Activated CD8-positive, alpha-beta memory T cell treated with anti-CD3 and anti-CD28 coated beads, Interleukin-2, amount 50 U/mL, for 24 hours (primary cell): ENCODE results near the gene ZFYVE21.

Source experiments
- DNase-seq: peaks from one replicate; pipeline ENCODE4 v3.0.0-alpha.2; 2020; ENCODE audit errors: extremely low read depth

ZFYVE21 gene

DNA sequence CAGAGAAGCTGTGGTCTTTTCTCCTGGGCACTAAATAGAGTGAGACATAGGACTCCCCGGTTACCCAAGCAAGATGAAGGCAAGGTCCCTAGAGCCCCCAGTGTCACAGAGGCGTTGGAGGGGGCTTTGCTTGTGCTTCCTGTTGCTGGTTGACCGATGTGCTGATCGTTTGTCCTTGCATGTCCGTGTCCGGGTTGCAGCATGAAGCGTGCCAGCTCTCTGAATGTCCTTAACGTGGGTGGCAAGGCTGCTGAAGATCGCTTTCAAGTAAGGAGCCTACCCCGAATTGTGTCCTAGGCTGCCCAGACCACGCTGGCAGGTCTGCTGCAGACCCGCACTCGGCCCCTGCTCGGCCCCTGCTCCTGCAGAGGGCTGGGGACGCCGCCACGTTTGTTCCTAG is 23.5 kb upstream of the ZFYVE21 start:
- DNase-seq = no peak

DNA sequence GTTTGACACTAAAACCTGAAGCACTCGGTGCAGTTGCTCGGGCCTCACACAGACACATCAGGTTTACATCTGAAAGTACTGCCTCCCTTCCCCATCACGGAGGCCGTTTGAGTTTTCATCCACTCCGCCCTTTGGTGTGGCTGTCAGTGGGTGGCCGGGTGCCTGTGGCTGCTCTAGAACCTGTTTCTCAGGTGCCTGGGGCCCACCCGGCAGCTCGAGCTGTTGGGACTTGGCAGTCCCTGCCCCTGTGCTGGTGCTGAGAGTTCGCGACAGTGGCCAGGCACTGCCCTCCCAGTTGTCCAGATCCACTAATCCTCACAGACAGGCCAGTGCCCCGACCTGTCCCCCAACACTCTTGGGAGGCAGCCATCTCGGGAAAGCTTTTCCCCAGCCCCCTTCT is 22.7 kb upstream of the ZFYVE21 start:
- no peak for DNase-seq

DNA sequence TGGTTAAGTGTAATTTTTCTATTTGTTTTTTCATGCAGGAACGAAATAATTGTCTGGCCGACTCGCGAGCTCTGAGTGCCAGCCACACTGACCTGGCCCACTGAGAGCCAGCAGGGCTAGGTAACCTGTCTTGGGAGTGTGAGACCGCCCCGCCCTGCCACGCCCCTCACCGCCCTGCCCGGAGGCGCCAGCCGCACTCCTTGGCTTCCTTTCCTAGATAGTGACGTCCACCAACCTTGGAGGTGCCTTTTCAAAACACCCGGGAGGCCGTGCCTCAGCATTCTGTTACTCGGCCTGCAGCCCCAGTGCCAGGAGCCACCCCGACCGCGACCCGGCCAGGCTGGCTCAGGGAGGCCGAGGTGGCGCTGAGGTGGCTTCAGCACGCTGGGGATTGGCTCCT is 22.1 kb upstream of the ZFYVE21 start:
- DNase-seq = no peak

DNA sequence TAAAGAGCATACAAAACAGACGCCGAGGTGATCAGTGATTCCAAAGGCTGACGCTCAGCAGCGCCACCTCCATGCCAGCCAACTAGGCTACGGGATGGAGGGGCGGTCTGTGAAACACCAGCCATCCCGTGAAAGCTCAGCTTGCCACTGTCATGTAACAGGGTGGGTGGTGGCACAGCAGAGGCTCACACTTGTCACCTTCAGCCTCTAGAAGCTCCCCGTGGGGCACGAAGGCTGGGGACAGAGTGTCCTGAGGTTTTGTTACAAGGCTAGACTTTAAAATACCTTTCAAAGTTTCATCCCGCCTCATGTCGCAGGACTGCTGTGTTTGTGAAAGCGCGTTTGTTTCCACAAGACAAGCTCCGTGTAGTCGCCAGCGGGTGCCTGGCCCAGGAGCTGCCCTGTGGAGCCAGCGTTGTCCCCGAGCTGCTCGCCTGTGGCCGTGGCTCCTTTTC is 21.0 kb upstream of the ZFYVE21 start:
- DNase-seq = no peak

DNA sequence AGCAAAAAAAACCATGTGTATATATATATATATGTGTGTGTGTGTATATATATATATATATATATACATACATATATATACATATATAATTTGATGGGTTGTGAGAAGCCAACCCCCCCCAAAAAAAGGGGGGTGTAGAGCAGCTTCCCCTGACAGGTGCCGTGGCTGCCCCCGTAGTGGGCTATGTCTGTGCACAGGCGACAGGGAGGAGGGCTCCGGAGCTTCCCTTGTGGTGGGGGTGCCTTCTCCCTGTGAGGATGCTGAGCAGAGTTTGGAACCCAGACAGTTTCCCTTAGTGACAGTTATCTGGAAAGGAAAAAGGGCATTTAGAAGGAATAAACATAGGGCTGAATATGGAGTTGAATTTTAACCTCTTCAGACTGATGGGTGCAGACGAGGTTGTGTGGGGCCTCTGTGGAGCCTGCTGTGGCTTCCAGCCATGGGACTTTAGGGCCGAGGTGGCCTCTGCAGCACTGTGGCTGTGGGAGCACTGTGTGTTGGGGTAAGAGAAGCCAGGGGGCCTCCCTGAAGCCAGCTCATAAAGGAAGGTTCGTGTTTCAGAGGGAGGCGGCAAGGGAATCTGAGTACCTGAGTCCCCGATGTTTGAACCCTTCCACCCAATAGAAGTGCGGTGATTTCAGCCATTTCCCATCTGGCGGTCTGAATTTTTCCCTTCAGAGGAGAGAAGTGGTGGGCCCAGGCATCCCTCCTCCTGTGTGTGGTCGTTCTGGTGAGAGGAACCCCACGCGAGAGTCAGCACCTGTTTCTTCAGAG is 20.1 kb upstream of the ZFYVE21 start:
- no peak for DNase-seq

DNA sequence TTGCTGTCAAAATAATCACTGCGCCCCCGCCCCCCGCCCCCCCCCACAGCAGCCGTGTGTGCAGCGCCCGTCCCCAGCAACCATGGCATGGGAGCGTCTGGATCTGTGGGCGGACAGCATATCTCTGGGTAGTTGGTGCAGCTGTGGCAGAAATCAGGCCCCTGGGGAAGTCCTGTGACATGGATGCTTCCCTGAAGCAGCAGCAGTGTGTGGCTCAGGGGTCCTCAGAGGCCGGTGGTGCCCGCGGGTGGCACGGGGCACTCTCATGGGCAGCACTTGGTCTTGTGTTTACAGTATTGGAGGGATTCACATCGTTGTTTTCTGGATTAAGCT is 19.6 kb upstream of the ZFYVE21 start:
- no peak for DNase-seq

DNA sequence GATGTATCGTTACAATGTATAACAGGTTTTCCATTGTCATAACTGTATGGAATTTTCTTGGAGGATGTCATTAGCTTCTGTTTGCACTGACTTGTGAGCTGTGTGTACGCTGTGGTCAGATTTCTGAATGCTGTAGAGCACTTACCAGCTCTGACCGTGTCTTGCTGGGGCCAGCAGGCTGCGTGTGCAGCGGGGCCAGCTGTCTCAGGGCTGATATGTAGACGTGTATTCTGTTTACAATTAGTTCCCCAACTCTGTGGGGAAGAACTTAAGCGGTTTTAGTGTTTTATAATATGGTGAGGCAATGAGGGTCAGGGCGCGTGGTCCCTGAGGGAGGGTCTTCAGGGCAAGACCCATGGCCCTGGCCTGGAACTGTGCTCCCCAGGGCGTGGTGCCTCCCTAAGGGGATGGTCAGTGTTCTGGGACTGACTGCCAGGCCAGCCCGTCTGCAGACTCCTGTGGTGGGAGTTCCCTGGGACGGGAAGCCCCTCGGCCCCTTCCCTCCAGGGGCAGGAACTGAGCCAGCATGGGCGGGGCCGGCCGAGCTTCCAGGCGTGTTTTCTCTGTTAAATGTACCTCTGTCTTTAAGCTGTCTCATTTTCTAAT is 19.0 kb upstream of the ZFYVE21 start:
- DNase-seq = no peak

DNA sequence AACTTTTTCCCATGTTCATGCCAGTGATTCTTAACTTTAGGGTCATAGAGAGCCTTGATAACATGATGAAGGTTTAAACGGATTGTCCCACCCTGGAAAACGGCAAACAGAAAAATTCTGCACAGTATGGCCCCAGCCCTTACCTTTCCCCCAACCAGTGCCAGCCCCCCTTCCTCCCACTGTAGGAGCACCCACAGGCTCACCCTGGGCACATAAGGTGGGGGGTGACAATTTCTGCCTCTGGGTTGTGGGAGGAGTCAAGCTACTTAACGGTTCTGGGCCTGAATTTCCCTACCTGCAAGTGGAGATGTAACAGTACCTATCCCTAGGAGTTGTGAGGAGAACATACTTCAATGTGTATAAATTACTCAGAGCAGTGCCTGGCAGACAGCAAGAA is 18.4 kb upstream of the ZFYVE21 start:
- no peak for DNase-seq

DNA sequence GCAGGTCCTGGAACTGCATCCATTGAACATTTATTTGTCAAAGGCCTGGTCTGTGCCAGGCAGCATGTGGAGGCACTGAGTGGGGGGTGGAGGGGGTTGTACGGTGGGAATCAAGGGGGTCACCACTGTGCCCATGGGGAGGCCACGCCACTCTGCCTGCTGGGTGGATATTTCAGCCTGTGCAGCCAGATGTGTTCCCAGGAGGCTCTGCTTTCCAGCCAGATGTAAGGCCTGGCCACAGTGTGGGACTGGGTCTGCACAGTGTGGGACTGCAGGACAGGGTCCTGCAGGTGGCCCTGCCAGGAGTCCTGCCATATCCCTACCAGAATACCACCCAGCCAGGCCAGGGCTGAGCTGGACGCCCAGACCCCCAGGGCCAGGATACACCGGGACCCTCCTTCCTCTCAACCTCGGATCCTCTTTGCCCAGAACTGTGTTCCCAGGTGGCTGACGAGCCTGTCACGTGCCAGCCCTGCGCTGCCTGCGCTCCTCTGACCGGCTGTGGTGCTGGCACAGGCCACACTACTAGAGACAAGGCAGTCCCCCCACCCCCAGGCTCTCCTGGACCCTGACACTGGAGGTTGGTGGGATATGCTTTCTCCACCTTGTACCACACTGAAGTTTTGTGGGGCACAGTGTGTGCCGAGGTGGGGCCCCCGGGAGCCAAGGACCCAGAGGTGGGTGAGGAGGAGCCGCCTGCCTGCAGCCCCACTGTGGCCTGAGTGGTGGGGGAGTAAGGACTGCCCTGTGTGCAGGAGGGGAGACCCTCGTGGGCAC is 17.8 kb upstream of the ZFYVE21 start:
- DNase-seq = no peak

DNA sequence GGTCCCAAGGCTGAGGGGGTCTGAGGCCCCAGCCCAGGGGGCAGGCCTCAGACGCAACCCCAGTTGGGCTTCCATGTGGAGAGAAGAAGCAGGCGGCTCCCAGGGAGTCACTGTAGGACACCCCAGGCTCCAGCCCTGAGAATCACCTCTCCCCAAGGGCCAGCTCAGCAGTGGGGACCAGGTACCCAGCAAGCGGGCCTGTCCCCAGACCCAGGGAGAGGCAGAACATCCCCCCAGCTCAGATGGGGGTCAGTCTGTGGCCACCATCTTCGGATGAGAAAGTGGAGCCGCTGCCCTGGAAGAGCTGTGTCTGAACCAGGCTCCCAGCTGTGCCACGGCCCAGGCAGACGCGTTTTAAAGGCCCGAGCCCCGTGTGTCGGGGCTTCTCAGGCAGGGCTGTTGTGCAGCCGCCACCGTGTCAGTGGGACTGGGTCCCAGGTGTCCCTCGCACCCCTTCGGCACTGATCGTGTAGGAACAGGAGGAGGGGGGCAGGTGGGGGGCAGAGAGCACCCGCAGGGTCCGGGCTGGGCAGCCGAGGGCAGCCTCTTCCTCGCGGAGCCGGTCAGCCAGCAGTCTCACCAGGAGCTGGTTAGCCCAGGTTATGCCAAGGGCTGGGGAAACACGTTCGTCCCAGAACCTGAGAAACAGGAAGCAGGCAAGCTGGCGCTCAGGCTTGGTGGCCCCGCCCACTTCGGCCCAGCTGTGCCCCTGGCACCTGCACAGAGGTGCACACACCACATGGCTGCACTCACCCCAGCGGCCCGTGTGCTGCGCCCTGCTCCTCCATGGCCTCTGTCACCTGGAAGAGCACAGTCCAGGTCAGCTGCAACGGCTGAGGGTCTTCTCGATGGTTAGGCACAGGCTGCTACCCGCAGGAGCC is 17.0 kb upstream of the ZFYVE21 start:
- DNase-seq = no peak

DNA sequence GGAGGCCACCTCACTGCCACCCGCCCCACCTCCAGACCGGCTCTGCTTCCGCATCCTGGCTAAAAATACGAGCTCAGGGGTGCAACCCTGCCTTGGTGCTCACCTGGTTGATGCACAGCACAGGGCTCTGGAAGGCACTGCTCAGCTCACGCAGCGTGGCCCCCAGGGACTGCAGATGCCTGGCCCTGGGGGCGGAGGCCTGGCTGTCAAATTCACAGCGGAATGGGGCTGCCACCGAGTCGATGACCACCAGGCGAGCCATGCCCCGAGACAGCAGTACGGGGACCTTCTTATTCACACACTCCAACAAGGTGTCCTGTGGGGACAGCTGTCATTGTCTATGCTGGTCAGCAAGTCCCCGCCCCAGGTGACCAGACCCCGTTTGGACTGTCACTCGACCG is 16.3 kb upstream of the ZFYVE21 start:
- no peak for DNase-seq

DNA sequence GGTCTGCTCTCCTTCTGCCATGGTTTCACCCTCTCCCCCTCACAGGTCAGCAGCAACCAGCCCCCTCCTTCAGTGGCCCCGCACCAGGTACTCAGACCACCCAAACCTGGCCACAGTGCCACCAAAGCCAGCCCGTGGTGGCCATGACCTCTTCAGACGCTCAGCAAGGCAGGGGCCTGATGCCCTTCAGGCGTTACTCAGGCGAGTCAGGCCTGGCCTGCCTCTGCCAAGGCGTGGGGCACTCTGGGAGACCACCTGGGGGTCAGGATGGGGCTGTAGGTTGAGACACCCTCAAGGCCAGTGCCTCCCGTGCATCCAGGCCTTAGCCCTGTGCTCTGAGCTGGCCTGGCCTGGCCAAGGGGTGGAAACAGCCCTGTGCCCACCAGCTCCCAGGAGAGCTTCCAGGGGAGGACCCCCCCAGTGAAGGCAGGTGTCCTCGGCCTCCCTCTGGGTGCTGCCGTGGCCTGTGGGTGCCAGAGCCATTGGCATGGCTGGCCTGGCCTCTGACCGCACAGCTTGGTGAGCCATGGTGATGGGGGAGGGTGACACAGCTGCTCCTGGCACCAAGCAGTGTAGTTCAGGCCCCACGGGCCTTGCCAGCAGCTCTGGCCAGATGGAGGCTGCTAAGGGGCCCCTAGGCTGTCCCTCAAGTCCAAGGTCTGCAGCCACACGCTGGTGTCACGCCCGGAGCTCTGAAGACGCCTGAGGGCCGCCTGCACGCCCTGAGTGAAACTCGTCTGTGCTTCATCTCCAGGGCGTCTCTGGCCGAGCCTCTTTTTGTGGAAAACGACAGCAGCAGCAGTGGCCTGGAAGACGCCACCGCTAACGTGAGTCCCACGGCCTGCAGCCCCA is 15.5 kb upstream of the ZFYVE21 start:
- DNase-seq = no peak

DNA sequence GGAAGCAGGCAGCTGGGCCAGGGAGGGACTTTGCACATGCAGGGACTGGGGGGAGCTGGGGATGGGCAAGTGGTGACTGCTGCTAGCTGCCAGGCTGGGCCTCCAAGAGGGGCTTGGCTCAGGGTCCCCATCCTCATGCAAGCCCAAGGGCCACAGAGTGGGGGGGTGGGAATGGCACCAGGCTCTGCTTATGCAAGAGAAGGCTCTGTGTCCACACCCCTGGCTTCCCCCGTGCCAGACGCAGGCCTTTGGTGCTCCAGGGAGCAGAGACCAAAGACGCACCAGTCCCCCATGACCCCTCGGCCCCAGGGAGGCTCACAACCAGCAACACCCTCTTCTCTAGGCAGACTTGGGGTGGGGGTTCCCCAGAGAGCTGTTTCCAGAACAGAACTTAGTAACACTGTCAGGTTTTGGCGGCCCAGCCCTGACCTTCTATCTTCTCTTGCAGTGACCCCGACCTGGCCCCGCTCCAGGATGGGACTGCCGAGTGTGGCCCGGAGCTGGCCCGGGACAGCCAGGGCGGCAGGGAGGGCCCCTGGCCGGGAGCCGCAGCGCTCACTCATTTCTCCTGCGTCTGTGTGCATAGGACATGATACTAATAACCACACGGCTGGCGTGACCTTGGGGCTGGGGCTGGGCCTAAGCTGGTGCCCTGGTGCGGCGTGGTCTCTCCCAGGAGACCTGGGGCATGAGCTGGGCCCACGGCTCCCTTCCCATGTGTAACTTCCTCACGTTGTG is 14.7 kb upstream of the ZFYVE21 start:
- no peak for DNase-seq

DNA sequence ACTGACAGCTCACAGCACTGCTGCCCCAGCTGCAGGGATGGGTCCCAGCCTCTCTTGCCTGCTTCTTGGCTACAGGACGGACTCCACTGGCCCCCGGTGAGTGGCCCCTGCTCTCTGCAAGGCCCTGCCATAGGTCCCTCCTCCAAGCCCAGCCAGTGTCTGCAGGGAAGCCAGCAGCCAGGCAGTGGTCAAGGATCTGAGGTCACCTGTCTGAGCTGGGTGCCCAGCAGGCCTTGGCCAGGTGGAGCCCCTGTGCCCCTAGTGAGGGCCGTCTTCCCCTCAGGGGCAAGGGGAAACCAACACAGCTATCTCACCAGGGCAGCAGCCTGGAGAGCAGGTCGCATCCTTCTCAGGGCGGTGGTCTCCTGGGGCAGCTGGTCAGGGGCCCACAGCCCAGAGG is 13.5 kb upstream of the ZFYVE21 start:
- DNase-seq = no peak

DNA sequence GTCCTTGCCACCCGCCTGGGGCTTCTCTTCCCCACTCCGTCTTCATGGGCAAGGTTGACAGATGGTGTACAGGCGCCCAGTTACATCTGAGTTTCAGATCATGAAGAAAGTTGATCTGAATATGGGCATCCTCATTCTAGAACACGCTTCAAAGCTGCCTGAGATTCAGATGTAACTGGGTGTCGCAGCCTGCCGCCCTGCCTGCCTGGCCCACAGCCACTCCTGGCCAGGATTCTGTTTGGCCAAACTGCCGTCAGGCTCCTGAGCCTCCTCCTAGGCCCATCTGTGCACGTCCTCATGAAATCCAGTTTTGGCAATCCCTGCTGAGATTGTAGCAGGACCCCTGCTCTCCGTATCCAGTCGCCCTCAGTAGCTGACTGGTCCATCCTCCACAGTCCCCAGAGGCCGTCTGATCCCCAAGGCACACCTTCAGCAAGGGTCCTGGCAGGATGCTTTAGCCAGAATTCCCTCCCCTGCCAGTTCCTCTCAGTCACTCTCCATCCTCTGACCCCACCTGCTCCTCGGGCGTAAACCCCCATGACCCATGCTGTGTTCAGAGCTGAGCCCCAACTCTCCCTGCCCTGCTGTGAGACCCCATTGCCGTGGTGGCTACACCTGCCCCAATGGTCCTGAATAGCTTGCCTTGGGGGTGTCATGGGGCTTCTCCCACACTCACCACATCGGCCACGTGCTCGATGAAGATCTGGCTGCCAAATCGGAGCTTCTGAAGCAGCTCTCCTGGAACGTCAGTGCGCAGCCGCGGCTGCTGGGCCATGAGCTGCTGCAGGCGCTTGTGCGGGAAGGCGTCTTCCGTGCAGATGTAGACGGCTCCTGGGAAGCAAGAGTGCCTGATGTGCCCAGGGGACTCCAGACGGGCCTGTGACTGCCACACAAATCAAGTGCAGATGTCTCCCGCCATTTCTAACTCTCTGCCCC is 12.8 kb upstream of the ZFYVE21 start:
- DNase-seq = no peak

DNA sequence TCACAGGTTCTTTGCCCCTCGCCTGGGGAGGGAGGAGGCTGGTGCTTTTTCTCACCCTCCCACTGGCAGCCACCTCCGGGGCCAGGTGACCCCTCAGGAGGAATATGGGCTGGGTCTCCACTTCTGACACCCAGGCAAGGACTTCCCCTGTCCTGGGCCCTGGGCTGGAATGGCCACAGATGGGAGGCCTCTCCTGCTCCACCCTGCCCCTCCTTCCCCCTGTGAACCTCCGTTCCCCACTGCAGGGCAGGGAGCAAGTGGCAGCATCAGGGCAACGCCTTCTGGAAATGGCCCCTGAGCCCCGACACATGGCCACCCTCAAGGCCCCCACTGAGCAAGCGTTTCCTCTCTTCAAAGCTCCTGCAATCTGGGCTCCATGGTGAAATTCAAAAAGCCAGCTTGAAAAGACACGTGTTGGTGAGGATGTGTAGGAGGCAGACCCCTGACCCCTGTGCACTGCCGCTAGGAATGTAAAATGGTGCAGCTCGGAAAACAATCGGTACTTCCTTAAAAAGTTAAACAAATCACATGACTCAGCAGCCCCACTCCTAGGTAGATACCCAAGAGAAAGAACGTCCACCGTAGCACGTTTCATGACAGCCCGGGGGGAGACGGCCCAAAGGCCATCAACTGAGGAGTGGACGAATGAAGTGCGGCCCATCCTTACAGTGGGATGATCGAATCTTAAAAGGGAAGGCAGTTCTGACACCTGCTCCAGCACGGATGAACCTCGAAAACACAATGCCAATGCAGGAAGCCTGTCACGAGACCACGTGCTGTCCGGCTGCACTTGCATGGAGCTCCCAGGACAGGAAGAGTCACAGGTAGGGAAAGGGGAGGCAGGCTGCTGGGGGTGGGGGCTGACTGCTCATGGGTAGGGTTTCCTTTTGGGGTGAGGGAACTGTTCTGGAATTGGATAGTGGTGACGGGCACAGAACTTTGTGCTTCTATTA is 11.9 kb upstream of the ZFYVE21 start:
- DNase-seq = no peak

DNA sequence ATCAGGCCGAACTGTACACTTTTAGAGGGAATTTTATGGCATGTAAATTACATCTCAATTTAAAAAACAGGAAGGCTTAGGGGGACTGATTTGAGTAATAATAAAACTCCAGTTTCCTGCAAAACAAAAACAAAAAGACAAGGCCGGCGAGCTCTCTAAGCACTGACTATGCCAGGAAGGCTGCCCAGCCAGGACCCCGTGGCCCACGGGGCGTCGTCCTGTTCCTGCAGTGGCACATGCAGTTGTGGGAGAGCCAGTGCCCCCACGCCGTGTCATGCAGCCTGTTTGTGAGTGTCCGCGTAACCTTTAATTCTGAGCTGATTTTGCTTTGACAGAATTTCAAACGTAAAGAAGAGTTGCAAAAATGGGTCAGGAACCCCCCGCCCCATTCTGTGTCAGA is 10.9 kb upstream of the ZFYVE21 start:
- no peak for DNase-seq

DNA sequence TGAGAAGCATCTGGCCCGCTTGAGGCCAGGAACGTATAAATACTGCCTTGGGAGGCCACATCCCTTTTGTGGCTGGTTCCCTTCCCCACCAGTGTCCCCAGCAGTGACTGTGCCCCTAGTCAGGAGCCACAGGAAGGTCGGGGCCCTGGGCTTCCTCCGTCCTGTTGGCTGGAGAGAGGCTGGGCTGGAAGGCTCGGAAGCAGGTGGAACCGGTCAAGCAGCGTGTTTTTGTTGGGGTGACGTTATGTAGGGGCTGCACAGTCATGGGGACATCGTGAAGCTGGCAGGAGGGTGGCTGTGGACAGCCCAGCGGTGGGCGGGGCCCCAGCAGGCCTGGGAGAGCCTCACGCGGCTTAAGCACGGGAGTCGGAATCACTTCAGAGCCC is 10.5 kb upstream of the ZFYVE21 start:
- DNase-seq = no peak
